ENCODE results near the gene LTBP3.
"Not testable (repeated sequence)": the region's sequence is repeated elsewhere in the genome, so short reads cannot be mapped to it uniquely, and the experiment has no call there.

Gene LTBP3

GRCh38 chr11:65532388-65533064 lies 25.6 kb downstream of the LTBP3 start:
- no peak for DNase-seq

GRCh38 chr11:65530157-65530496 lies 28.0 kb downstream of the LTBP3 start:
- DNase-seq, result no peak

- no peak for DNase-seq
These were observed 28.5 kb downstream of the LTBP3 start for GRCh38 chr11:65529475-65530156.

GRCh38 chr11:65528819-65529350 lies 29.3 kb downstream of the LTBP3 start:
- DNase-seq, result no peak

GRCh38 chr11:65526744-65527143 lies 31.4 kb downstream of the LTBP3 start:
- no peak for DNase-seq

GRCh38 chr11:65525546-65526480 lies 32.3 kb downstream of the LTBP3 start:
- DNase-seq, result no peak

- no peak for DNase-seq
These were observed 33.2 kb downstream of the LTBP3 start, which contains the start of gene SCYL1 for GRCh38 chr11:65524741-65525545. Gene SCYL1, plus strand, starts transcription at chr11:65525083. Its CDS starts 71 bp downstream, at chr11:65525154.

GRCh38 chr11:65524014-65524740 lies 34.0 kb downstream of the LTBP3 start:
- no peak for DNase-seq

GRCh38 chr11:65523631-65523968 lies 34.6 kb downstream of the LTBP3 start:
- DNase-seq, result not testable (repeated sequence)

GRCh38 chr11:65522718-65523630 lies 35.2 kb downstream of the LTBP3 start:
- peak; percentile 56 for DNase-seq

- not testable (repeated sequence) for DNase-seq
These were observed 36.2 kb downstream of the LTBP3 start for GRCh38 chr11:65521777-65522521.

- not testable (repeated sequence) for DNase-seq
These were observed 39.1 kb downstream of the LTBP3 start for GRCh38 chr11:65518941-65519549.

GRCh38 chr11:65516135-65516968 lies 41.8 kb downstream of the LTBP3 start:
- DNase-seq, result no peak

GRCh38 chr11:65512311-65512710 lies 45.8 kb downstream of the LTBP3 start:
- DNase-seq, result not testable (repeated sequence)

GRCh38 chr11:65506772-65507505 lies 51.2 kb downstream of the LTBP3 start:
- peak; percentile 91 for DNase-seq

GRCh38 chr11:65506290-65506771 lies 51.8 kb downstream of the LTBP3 start:
- no peak for DNase-seq
